Coronary artery (tissue), 2 donors: ENCODE measurements around the gene SEC23IP.
"Not testable (repeated sequence)": the region's sequence is repeated elsewhere in the genome, so short reads cannot be mapped to it uniquely, and the experiment has no call there.

Experiments used
- DNase-seq: peaks from one replicate; pipeline ENCODE4 v3.0.0-alpha.2; 2017; ENCODE audit warnings: low spot score
- H3K27ac ChIP-seq, 2 donors: fragments of 200-600 bp; sonication (generic); one replicate each; pipeline ENCODE4 v1.5.1; 2016 to 2019
- H3K4me3 ChIP-seq: fragments of 200-600 bp; sonication (generic); 2 replicates; pipeline ENCODE4 v1.5.1; 2016; ENCODE audit warnings: mild to moderate bottlenecking, moderate library complexity
- TF ChIP-seq, protein P1 (sequence below): fragments of 200-600 bp; sonication (generic); IDR thresholded peaks from one replicate; pipeline ENCODE4 v1.5.1; 2019; ENCODE audit warnings: antibody characterized with exemption

Gene SEC23IP

DNA sequence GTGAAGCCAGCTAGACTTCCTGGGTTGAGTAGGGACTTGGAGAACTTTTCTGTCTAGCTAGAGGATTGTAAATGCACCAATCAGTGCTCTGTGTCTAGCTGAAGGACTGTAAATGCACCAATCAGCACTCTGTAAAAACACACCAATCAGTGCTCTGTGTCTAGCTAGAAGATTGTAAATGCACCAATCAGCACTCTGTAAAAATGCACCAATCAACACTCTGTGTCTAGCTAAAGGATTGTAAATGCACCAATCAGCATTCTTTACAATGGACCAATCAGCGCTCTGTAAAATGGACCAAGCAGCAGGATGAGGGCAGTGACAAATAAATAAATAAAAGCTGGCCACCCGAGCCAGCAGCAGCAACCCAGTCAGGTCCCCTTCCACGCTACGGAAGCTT lies 2.2 kb upstream of the SEC23IP start:
- H3K4me3 ChIP-seq, DNase-seq, H3K27ac ChIP-seq: not testable (repeated sequence)

DNA sequence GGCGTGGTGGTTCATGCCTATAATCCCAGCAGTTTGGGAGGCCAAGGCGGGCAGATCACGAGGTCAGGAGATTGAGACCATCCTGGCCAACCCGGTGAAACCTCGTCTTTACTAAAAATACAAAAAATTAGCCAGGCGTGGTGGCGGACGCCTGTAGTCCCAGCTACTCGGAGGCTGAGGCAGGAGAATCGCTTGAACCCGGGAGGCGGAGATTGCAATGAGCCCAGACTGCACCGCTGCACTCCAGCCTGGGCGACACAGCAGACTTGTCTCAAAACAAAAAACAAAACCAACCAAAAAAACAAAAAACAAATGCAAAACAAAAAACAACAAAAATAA lies 712 bp upstream of the SEC23IP start:
- not testable (repeated sequence) for DNase-seq
- H3K27ac ChIP-seq, result peak overlapping the region; percentile 79 to 94
- H3K4me3 ChIP-seq, result peak overlapping the region; percentile 99

DNA sequence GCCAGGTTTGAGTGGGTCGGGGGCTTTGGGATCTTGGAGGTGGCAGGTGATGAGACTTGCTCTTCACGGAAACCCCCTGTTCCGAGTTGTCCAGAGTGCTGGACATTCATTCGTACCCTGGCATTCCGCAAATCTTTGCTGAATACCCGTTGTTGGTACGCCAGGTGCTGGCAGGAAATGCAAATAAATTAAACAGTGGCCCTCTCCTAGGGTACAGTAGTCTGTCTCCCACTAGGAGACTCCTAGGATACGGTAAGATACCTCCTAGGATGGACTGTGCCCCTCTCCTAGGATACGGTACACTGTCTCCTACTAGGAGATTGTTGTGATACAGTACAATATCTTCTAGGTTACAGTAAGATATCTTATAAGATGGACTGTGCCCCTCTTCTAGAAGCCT lies 544 bp downstream of the SEC23IP start:
- DNase-seq, result no peak
- Histone ChIP-seq H3K4me3 (peak overlapping the region; percentile 99), H3K27ac (peak overlapping the region; percentile 79 to 94)
- TF ChIP-seq, protein P1, sequence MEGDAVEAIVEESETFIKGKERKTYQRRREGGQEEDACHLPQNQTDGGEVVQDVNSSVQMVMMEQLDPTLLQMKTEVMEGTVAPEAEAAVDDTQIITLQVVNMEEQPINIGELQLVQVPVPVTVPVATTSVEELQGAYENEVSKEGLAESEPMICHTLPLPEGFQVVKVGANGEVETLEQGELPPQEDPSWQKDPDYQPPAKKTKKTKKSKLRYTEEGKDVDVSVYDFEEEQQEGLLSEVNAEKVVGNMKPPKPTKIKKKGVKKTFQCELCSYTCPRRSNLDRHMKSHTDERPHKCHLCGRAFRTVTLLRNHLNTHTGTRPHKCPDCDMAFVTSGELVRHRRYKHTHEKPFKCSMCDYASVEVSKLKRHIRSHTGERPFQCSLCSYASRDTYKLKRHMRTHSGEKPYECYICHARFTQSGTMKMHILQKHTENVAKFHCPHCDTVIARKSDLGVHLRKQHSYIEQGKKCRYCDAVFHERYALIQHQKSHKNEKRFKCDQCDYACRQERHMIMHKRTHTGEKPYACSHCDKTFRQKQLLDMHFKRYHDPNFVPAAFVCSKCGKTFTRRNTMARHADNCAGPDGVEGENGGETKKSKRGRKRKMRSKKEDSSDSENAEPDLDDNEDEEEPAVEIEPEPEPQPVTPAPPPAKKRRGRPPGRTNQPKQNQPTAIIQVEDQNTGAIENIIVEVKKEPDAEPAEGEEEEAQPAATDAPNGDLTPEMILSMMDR, result no peak

DNA sequence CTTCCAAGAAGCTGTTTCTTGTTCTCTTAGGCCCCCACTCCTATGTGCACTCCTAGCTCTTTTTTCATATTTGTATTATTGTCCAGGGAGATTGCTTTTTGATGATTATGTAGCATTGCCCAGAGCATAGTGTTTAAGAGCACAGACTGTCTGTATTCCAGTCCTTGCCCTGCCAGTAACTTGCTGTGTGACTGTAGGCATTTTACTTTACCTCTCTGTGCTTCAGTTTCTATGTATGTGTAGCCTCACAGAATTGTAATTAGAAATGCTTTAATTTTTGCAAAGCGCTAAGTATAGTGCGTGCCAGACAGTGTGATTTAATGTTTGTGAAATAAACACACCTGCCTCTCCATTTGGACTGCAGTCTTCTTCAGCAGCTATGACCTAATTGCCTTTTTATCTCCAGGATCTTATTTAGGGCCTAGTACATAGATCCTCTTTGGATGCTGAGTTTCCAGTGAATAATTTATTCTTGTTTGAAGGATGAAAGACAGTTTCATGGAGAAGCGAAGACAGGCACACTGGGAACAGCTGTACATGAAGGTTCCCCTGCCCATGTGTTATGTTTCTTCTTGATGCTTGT lies 1.4 kb downstream of the SEC23IP start:
- peak overlapping the region in 1 of 2 donors; percentile 79 for H3K27ac ChIP-seq
- peak overlapping the region; percentile 99 for H3K4me3 ChIP-seq
- DNase-seq, result no peak
- TF ChIP-seq, protein P1, result no peak

DNA sequence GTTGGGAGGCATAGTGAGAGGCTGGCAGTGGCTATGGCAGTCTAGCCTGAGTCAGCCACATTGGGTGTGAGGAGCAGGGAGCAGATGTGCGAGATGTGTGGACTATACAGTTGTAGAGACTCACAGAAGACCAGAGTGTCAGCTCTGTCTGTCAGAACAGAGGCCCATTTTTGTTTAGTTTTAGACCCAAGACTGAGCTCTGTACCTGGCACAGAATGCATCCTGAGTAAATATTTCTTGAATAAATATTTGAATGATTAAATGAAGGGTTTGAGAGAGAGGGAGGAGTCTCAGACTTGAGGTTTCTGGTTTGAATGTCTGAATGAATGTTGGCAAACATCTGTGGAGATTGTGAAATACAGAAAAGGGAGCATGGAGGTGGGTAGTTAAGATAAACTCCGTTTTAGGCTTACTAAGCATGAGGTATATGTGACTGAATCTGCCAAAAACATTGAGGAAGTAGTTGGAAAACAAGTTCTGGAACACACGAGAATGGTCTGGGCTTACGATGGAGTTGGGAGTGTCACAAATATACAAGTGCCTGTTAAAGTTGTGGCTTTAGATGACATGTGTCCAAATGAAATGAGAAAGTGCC lies 3.6 kb downstream of the SEC23IP start:
- TF ChIP-seq, protein P1, result no peak
- Histone ChIP-seq H3K4me3 (no peak overlapping the region), H3K27ac (peak overlapping the region in 1 of 2 donors; percentile 37)
- no peak for DNase-seq

DNA sequence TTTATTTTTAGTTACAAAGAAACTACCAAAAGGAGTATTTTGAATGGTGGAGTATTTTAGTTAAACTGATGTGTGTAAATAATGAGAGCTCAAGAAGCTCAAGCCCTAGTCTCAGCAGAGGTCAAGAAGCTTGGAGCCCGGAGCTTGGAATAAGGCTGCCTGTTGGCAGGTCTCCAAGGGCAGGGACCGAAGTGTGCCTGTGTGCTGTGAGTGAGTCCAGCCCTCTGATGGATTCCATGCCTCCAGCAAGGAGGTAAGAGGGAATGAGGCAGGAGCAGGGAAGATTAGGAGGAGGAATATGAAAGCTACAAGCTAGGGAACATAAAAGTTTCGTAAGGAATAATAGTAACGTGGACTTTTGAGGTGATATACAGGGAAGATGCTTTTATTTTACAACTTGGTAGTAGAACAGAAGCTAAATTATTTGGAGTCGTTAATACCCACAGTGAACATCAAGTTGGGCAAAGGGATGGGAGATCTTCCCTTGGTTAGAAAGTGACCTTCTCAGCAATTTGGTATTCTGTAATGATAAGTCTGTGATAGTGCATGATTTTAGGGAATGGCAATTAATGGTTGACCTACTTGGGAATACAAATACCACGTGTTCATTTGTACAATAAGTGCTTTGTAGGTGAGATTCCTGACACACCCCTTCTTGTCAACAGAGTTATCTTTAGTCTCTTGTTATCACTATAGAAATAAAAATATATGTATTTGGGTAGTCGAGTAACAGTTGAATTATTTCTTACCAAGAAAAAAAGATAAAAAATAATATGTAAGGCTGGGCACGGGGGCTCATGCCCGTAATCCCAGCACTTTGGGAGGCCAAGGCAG lies 4.6 kb downstream of the SEC23IP start:
- TF ChIP-seq, protein P1, result no peak
- no peak for DNase-seq
- Histone ChIP-seq H3K4me3 (no peak overlapping the region), H3K27ac (peak overlapping the region in 1 of 2 donors; percentile 37)

DNA sequence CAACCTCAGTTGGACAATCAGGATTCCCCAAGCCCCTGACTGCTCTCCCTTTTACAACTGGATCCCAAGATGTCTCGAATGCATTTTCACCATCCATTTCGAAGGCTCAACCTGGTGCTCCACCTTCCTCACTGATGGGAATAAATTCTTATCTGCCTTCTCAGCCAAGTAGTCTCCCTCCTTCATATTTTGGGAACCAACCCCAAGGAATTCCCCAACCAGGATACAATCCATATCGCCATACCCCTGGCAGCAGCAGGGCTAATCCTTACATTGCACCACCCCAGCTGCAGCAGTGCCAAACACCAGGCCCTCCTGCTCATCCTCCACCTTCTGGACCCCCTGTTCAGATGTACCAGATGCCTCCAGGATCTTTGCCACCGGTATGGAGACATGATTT lies 6.0 kb downstream of the SEC23IP start:
- TF ChIP-seq, protein P1, result no peak
- no peak for DNase-seq
- Histone ChIP-seq H3K4me3 (no peak overlapping the region), H3K27ac (no peak overlapping the region)
